ENCODE results near the gene GABRG3. TPM values are rescaled to one million over a fixed set of nuclear protein-coding genes. Genes with fewer than 3 reads are reported as not detected.
"Not testable (repeated sequence)": the region's sequence is repeated elsewhere in the genome, so short reads cannot be mapped to it uniquely, and the experiment has no call there.

GABRG3 gene
- polyA plus RNA-seq, 1 experiment = not detected

GRCh38 chr15:27365456-27365855 is 394.5 kb downstream of the GABRG3 start:
- CTCF ChIA-PET = no interaction called here
- no peak for DNase-seq (ENCODE audit: low read depth)
- Histone ChIP-seq H3K27me3 (ENCODE audit: control insufficient read depth, insufficient read depth, low read length) (no peaks in the 10 kb centered on the region), H3K36me3 (ENCODE audit: control insufficient read depth, insufficient read depth, low read length) (no peaks in the 10 kb centered on the region), H3K4me3 (ENCODE audit: low read depth, low read length) (no peak overlapping the region)
- TF ChIP-seq CTCF (IDR thresholded peaks at IDR 0.05; ENCODE audit: insufficient read depth, low read depth, low read length) = no peak
- POLR2A ChIA-PET = no interaction called here

- H3K4me3 ChIP-seq (ENCODE audit: low read depth, low read length); POLR2A ChIA-PET; H3K27me3 ChIP-seq (ENCODE audit: control insufficient read depth, insufficient read depth, low read length); CTCF ChIA-PET; DNase-seq (ENCODE audit: low read depth); H3K36me3 ChIP-seq (ENCODE audit: control insufficient read depth, insufficient read depth, low read length): not testable (repeated sequence)
These were observed 406.4 kb downstream of the GABRG3 start for GRCh38 chr15:27377391-27377790.

GRCh38 chr15:27382361-27383025 is 411.5 kb downstream of the GABRG3 start:
- H3K36me3 ChIP-seq (ENCODE audit: control insufficient read depth, insufficient read depth, low read length) = no peaks in the 10 kb centered on the region
- TF ChIP-seq CTCF (IDR thresholded peaks at IDR 0.05; ENCODE audit: insufficient read depth, low read depth, low read length) = no peak
- no peaks in the 10 kb centered on the region for H3K27me3 ChIP-seq (ENCODE audit: control insufficient read depth, insufficient read depth, low read length)
- POLR2A ChIA-PET = no interaction called here
- CTCF ChIA-PET = no interaction called here
- DNase-seq (ENCODE audit: low read depth) = no peak
- H3K4me3 ChIP-seq (ENCODE audit: low read depth, low read length) = no peak overlapping the region

- DNase-seq (ENCODE audit: low read depth) = no peak
- no peaks in the 10 kb centered on the region for H3K36me3 ChIP-seq (ENCODE audit: control insufficient read depth, insufficient read depth, low read length)
- no peak for TF ChIP-seq CTCF (IDR thresholded peaks at IDR 0.05; ENCODE audit: insufficient read depth, low read depth, low read length)
- H3K27me3 ChIP-seq (ENCODE audit: control insufficient read depth, insufficient read depth, low read length) = no peaks in the 10 kb centered on the region
- POLR2A ChIA-PET = no interaction called here
- CTCF ChIA-PET = no interaction called here
- no peak overlapping the region for H3K4me3 ChIP-seq (ENCODE audit: low read depth, low read length)
These were observed 412.7 kb downstream of the GABRG3 start for GRCh38 chr15:27383726-27384125.

- POLR2A ChIA-PET = no interaction called here
- no peaks in the 10 kb centered on the region for H3K36me3 ChIP-seq (ENCODE audit: control insufficient read depth, insufficient read depth, low read length)
These were observed 421.2 kb downstream of the GABRG3 start for GRCh38 chr15:27392163-27392562.

More at GRCh38 chr15:27392163-27392562, 421.2 kb downstream of the GABRG3 start:
- Histone ChIP-seq H3K27me3 (ENCODE audit: control insufficient read depth, insufficient read depth, low read length) (no peaks in the 10 kb centered on the region), H3K4me3 (ENCODE audit: low read depth, low read length) (no peak overlapping the region)
- no peak for DNase-seq (ENCODE audit: low read depth)
- CTCF ChIA-PET = no interaction called here
- no peak for TF ChIP-seq CTCF (IDR thresholded peaks at IDR 0.05; ENCODE audit: insufficient read depth, low read depth, low read length)

Data from BJ (cell line).